ENCODE measurements around the gene ANAPC15. TPM values are rescaled to one million over a fixed set of nuclear protein-coding genes. Genes with fewer than 3 reads are reported as not detected.

The ANAPC15 gene
- total and polyA plus RNA-seq, 2 experiments from 2014 or later: 52.1 to 117 TPM

- H3K4me3 Mint-ChIP-seq: no peak overlapping the region
- Histone ChIP-seq H3K4me3 (no peak overlapping the region), H3K27me3 (ENCODE audit: insufficient read depth) (no peaks in the 10 kb centered on the region), H3K27ac (ENCODE audit: low read depth) (no peak overlapping the region), H3K36me3 (ENCODE audit: insufficient read depth) (no peaks in the 10 kb centered on the region), H3K4me2 (no peak overlapping the region), H4K20me1 (replicated peaks; ENCODE audit: insufficient read depth) (no peaks in the 10 kb centered on the region), H2AFZ (no peak overlapping the region), H3K4me1 (ENCODE audit: insufficient read depth) (no peaks in the 10 kb centered on the region), H3K9me2 (ENCODE audit: insufficient read depth) (peaks cover 6% of the 10 kb centered on the region; the same call in 1 of the 2 replicates), H3F3A (replicated peaks; ENCODE audit: low read depth) (no peaks in the 10 kb centered on the region), H3K79me2 (replicated peaks; ENCODE audit: insufficient read depth) (no peaks in the 10 kb centered on the region)
- peaks cover 8% of the 10 kb centered on the region for H3K27me3 Mint-ChIP-seq (ENCODE audit: insufficient read depth, low read depth, poor library complexity)
- TF ChIP-seq EZH2 (IDR thresholded peaks at IDR 0.05; ENCODE audit: low read depth, unreplicated experiment): no peak
- no peak overlapping the region for H3K27ac Mint-ChIP-seq
- no peak for ATAC-seq
- no peaks in the 10 kb centered on the region for H3K4me1 Mint-ChIP-seq
- H3K9me3 Mint-ChIP-seq: peaks cover 7% of the 10 kb centered on the region; the same call in 2 of the 3 replicates
- no peak for DNase-seq (ENCODE audit: low spot score)
- H3K36me3 Mint-ChIP-seq (ENCODE audit: low read depth): peaks cover 4% of the 10 kb centered on the region; the same call in 2 of the 3 replicates
These were observed 47.8 kb upstream of the ANAPC15 start for GRCh38 chr11:72160319-72160718.

- Histone ChIP-seq H3F3A (replicated peaks; ENCODE audit: low read depth) (no peaks in the 10 kb centered on the region), H3K4me1 (ENCODE audit: insufficient read depth) (no peaks in the 10 kb centered on the region), H3K36me3 (ENCODE audit: insufficient read depth) (no peaks in the 10 kb centered on the region), H4K20me1 (replicated peaks; ENCODE audit: insufficient read depth) (no peaks in the 10 kb centered on the region), H3K79me2 (replicated peaks; ENCODE audit: insufficient read depth) (no peaks in the 10 kb centered on the region), H3K9me2 (ENCODE audit: insufficient read depth) (peaks cover 9% of the 10 kb centered on the region; the same call in 1 of the 2 replicates), H2AFZ (no peak overlapping the region), H3K27ac (ENCODE audit: low read depth) (no peak overlapping the region), H3K27me3 (ENCODE audit: insufficient read depth) (no peaks in the 10 kb centered on the region), H3K4me2 (no peak overlapping the region), H3K4me3 (no peak overlapping the region)
- Mint-ChIP-seq H3K36me3 (ENCODE audit: low read depth) (no peaks in the 10 kb centered on the region), H3K9me3 (no peaks in the 10 kb centered on the region), H3K4me3 (no peak overlapping the region), H3K27me3 (ENCODE audit: insufficient read depth, low read depth, poor library complexity) (peaks cover 7% of the 10 kb centered on the region), H3K27ac (no peak overlapping the region), H3K4me1 (no peaks in the 10 kb centered on the region)
- DNase-seq (ENCODE audit: low spot score) (no peak), ATAC-seq (no peak)
- TF ChIP-seq EZH2 (IDR thresholded peaks at IDR 0.05; ENCODE audit: low read depth, unreplicated experiment) (no peak), ETS1 (IDR thresholded peaks at IDR 0.05) (no peak), EZH2phosphoT487 (IDR thresholded peaks at IDR 0.05; ENCODE audit: unreplicated experiment) (no peak), NANOG (IDR thresholded peaks at IDR 0.05; ENCODE audit: borderline replicate concordance) (no peak), ZNF331 (CRISPR knock-in tag; IDR thresholded peaks at IDR 0.05; ENCODE audit: low read depth) (no peak), ZNF114 (CRISPR knock-in tag; IDR thresholded peaks at IDR 0.05) (no peak), CREB1 (CRISPR knock-in tag; IDR thresholded peaks at IDR 0.05; ENCODE audit: low read depth) (no peak), JUNB (IDR thresholded peaks at IDR 0.05; ENCODE audit: unreplicated experiment) (no peak), REST (IDR thresholded peaks at IDR 0.05; ENCODE audit: unreplicated experiment) (no peak), ZNF462 (CRISPR knock-in tag; IDR thresholded peaks at IDR 0.05) (no peak), STAT1 (IDR thresholded peaks at IDR 0.05; ENCODE audit: unreplicated experiment) (no peak), POLR2AphosphoS5 (IDR thresholded peaks at IDR 0.05; ENCODE audit: low read depth) (no peak)
These were observed 44.6 kb upstream of the ANAPC15 start for GRCh38 chr11:72157131-72157530.

Measured in GM23338 (cell line).